ENCODE data around the gene MTCL1. TPM values are rescaled to one million over a fixed set of nuclear protein-coding genes. Genes with fewer than 3 reads are reported as not detected.

The MTCL1 gene
- total and polyA plus RNA-seq, 10 of the 15 experiments (the other 5 are each of a cell fraction or from before 2014, with no cell fraction given) = 0.03 to 0.36 (median 0.13) TPM; not detected in 4

- Histone ChIP-seq H3K9ac (ENCODE audit: control insufficient read depth, insufficient read depth, low read length) (no peak overlapping the region), H3K4me1 (ENCODE audit: control insufficient read depth, insufficient read depth, low read length) (no peaks in the 10 kb centered on the region), H3K79me2 (ENCODE audit: control insufficient read depth, insufficient read depth, low read length) (no peaks in the 10 kb centered on the region), H3K27me3 (replicated peaks in 1 of 2; ENCODE audit: control insufficient read depth in 2 of 2, insufficient read depth in 2 of 2, low read length in 1 of 2) (no peaks in the 10 kb centered on the region; a peak in 1 of 4 replicates), H3K9me3 (replicated peaks; ENCODE audit: control insufficient read depth, insufficient read depth, low read length) (no peaks in the 10 kb centered on the region; the same call in 2 of the 3 replicates), H3K27ac (ENCODE audit: control insufficient read depth, insufficient read depth) (no peak overlapping the region), H3K4me3 (no peak overlapping the region), H4K20me1 (ENCODE audit: control insufficient read depth, insufficient read depth) (no peaks in the 10 kb centered on the region), H2AFZ (ENCODE audit: control insufficient read depth, low read depth, low read length) (no peak overlapping the region), H3K36me3 (ENCODE audit: control insufficient read depth in 2 of 2, insufficient read depth in 2 of 2, low read length in 1 of 2) (no peaks in the 10 kb centered on the region), H3K4me2 (ENCODE audit: control insufficient read depth, insufficient read depth) (no peak overlapping the region)
- no TSS peak for BruUV-seq (replicated peaks)
- DNase-seq (ENCODE audit: low read depth, low spot score) = no peak
- WGBS (ENCODE audit: insufficient coverage, insufficient replicate concordance, low lambda C conversion rate, missing lambda C conversion rate) = 0% methylated on average over 1 of the region's 1 CpG
- ChIA-PET CTCF (no interaction called here), POLR2A (no interaction called here), SMC1A (ENCODE audit: uncharacterized antibody, unreplicated experiment) (no interaction called here), RAD21 (ENCODE audit: unreplicated experiment) (no interaction called here)
- in situ Hi-C loops (cut with MboI) (no loop called here), intact Hi-C loops (cut with micrococcal nuclease; ENCODE audit: unreplicated experiment) (no loop called here)
- no peak for FAIRE-seq
- ATAC-seq = no peak
- no peak for TF ChIP-seq JUNB (IDR thresholded peaks at IDR 0.05)
- TF ChIP-seq STAT3 (IDR thresholded peaks at IDR 0.05; ENCODE audit: low read depth, low read length) = no peak
- no peak for TF ChIP-seq RB1 (IDR thresholded peaks at IDR 0.05; ENCODE audit: borderline replicate concordance)
- TF ChIP-seq JUND (IDR thresholded peaks at IDR 0.05; ENCODE audit: low read depth, low read length) = no peak
- TF ChIP-seq TBL1XR1 (IDR thresholded peaks at IDR 0.05; ENCODE audit: low read depth, low read length) = no peak
- TF ChIP-seq ZNF592 (IDR thresholded peaks at IDR 0.05) = no peak
- no peak for TF ChIP-seq ASH2L (IDR thresholded peaks at IDR 0.05; ENCODE audit: borderline replicate concordance, low read depth)
- no peak for TF ChIP-seq SIX5 (IDR thresholded peaks at IDR 0.05; ENCODE audit: low read depth, low read length, severe bottlenecking)
- no peak for TF ChIP-seq TAF1 (IDR thresholded peaks at IDR 0.05; ENCODE audit: borderline replicate concordance, low read depth, low read length)
- TF ChIP-seq BCL11A (IDR thresholded peaks at IDR 0.05; ENCODE audit: low read depth, low read length) = no peak
- no peak for TF ChIP-seq ATF7 (IDR thresholded peaks at IDR 0.05; ENCODE audit: low read depth)
- no peak for TF ChIP-seq RFX5 (IDR thresholded peaks at IDR 0.05; ENCODE audit: low read depth, low read length)
- TF ChIP-seq ZNF687 (IDR thresholded peaks at IDR 0.05) = no peak
- no peak for TF ChIP-seq NR2F1 (conservative IDR thresholded peaks at IDR 0.05)
- no peak for TF ChIP-seq RUNX3 (IDR thresholded peaks at IDR 0.05; ENCODE audit: low read length)
- TF ChIP-seq RELB (IDR thresholded peaks at IDR 0.05; ENCODE audit: low read depth) = no peak
- TF ChIP-seq TCF12 (IDR thresholded peaks at IDR 0.05; ENCODE audit: low read depth, low read length) = no peak
These were observed 161.3 kb downstream of the MTCL1 start for GRCh38 chr18:8866679-8867078.

Measured in GM12878 (cell line).